GM23248 (cell line): ENCODE data around the gene ZNF445. TPM values are rescaled to one million over a fixed set of nuclear protein-coding genes. Genes with fewer than 3 reads are reported as not detected.

Experiments
- DNase-seq: peaks from one replicate; pipeline ENCODE4 v3.0.0-alpha.2; 2015
- H2AFZ ChIP-seq: fragments of 200-600 bp; sonication (generic); 2 replicates; pipeline ENCODE4 v1.6.1; 2016; ENCODE audit warnings: antibody characterized with exemption
- H3F3A ChIP-seq: fragments of 200-600 bp; sonication (generic); 2 replicates; pipeline ENCODE4 v1.6.1; 2016; ENCODE audit warnings: mild to moderate bottlenecking, antibody characterized with exemption, mixed run types; ENCODE audit not compliant: insufficient read depth
- H3K27ac ChIP-seq: fragments of 200-600 bp; sonication (generic); 2 replicates; pipeline ENCODE4 v1.5.1; 2016; ENCODE audit warnings: mild to moderate bottlenecking
- H3K27me3 ChIP-seq: fragments of 200-600 bp; sonication (generic); replicated peaks from 2 replicates; pipeline ENCODE4 v1.6.1; 2016; ENCODE audit warnings: mild to moderate bottlenecking; ENCODE audit not compliant: insufficient read depth
- H3K36me3 ChIP-seq: fragments of 200-600 bp; sonication (generic); 2 replicates; pipeline ENCODE4 v1.6.1; 2016; ENCODE audit warnings: low read depth, mild to moderate bottlenecking
- H3K4me1 ChIP-seq: fragments of 200-600 bp; sonication (generic); 2 replicates; pipeline ENCODE4 v1.6.1; 2016; ENCODE audit warnings: mild to moderate bottlenecking; ENCODE audit not compliant: insufficient read depth
- H3K4me2 ChIP-seq: fragments of 200-600 bp; sonication (generic); one replicate; pipeline ENCODE4 v1.6.1; 2016; ENCODE audit warnings: mild to moderate bottlenecking; ENCODE audit not compliant: unreplicated experiment
- H3K4me3 ChIP-seq: fragments of 200-600 bp; sonication (generic); 2 replicates; pipeline ENCODE4 v1.5.1; 2016; ENCODE audit warnings: mild to moderate bottlenecking
- H3K79me2 ChIP-seq: fragments of 200-600 bp; sonication (generic); 2 replicates; pipeline ENCODE4 v1.6.1; 2016; ENCODE audit warnings: mild to moderate bottlenecking; ENCODE audit not compliant: insufficient read depth
- H3K9ac ChIP-seq: fragments of 200-600 bp; sonication (generic); 2 replicates; pipeline ENCODE4 v1.6.1; 2016; ENCODE audit warnings: mild to moderate bottlenecking
- H3K9me2 ChIP-seq: fragments of 200-600 bp; sonication (generic); 2 replicates; pipeline ENCODE4 v1.6.1; 2016; ENCODE audit warnings: mixed run types, mild to moderate bottlenecking, moderate library complexity; ENCODE audit not compliant: insufficient read depth
- H3K9me3 ChIP-seq: fragments of 200-600 bp; sonication (generic); one replicate; pipeline ENCODE4 v1.6.1; 2017; ENCODE audit warnings: low read depth
- H4K20me1 ChIP-seq: fragments of 200-600 bp; sonication (generic); 2 replicates; pipeline ENCODE4 v1.6.0; 2016; ENCODE audit not compliant: insufficient read depth
- EZH2 ChIP-seq: fragments of 200-600 bp; sonication (generic); IDR thresholded peaks from 2 replicates; pipeline ENCODE4 v1.6.1; 2018; ENCODE audit warnings: antibody characterized with exemption, mild to moderate bottlenecking; ENCODE audit not compliant: insufficient read depth, poor library complexity, severe bottlenecking
- EZH2phosphoT487 ChIP-seq: fragments of 200-600 bp; sonication (generic); IDR thresholded peaks from 2 replicates; pipeline ENCODE4 v1.6.1; 2018; ENCODE audit warnings: antibody characterized with exemption, moderate library complexity, mild to moderate bottlenecking, low read depth; ENCODE audit not compliant: insufficient read depth
- WGBS, 2 experiments: methylation state at CpG; one replicate each; pipeline ENCODE4 v1.1.6; 2015 to 2017; ENCODE audit warnings: low lambda C conversion rate in 2 of 2, low coverage in 1 of 2; ENCODE audit errors: missing lambda C conversion rate in 2 of 2; 5-methylcytosine and 5-hydroxymethylcytosine counted together
- in situ Hi-C: fragments of 300-500 bp; cut with MboI; formaldehyde crosslinking; loops from 2 replicates; pipeline ENCODE4 v1.15.0; 2020
- polyA plus RNA-seq: library from polyadenylated mRNA; unstranded; fragments of >200 nt; fragmentation: Nextera tagmentation; extraction: Ambion mirVana; gene quantifications from 2 replicates; pipeline ENCODE4 v1.2.1, GENCODE V29; 2016
- total RNA-seq: library from RNA; depleted of rRNA; stranded (reverse); fragments of >200 nt; shearing (Covaris generic); gene quantifications from 2 replicates; pipeline ENCODE4 v1.2.3, GENCODE V29; 2014

Gene ZNF445
- total and polyA plus RNA-seq, 2 experiments from 2014 or later: 2.2 to 5.9 TPM

GRCh38 chr3:44446929-44447328 is 30.5 kb downstream of the ZNF445 start:
- Histone ChIP-seq H4K20me1 (no peaks in the 10 kb centered on the region), H3K9me3 (no peaks in the 10 kb centered on the region), H3K9me2 (no peaks in the 10 kb centered on the region), H3K27me3 (no peaks in the 10 kb centered on the region), H3K4me1 (no peaks in the 10 kb centered on the region), H3K4me2 (no peak overlapping the region), H3K27ac (no peak overlapping the region), H3K79me2 (no peaks in the 10 kb centered on the region), H3K4me3 (no peak overlapping the region), H2AFZ (no peak overlapping the region), H3F3A (no peaks in the 10 kb centered on the region), H3K9ac (no peak overlapping the region), H3K36me3 (peaks cover 28% of the 10 kb centered on the region)
- in situ Hi-C loops: no loop called here
- no peak for TF ChIP-seq EZH2
- TF ChIP-seq EZH2phosphoT487: no peak
- WGBS, 2 experiments: 97 to 98% methylated on average over 5 of the region's 5 CpGs
- no peak for DNase-seq

DNA sequence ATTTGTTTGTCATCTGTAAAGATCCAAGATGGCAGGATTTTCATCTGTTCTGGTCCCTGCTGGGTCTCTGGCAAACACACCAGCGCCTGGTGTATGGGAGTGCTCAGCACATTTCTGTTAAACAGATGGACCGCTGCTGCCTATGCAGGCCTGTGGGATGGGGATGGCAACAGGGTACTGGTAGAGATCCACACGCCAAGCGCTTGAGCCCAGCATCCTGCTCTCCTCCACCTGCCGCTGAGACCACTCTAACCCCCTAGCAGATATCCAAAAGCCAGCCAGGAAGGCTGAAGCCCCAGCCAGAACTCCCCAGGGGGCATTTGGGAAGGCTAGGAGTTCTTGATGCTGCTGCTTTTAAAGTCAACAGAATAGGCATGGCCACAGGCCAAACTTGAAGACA is 31.7 kb downstream of the ZNF445 start:
- H3K36me3 ChIP-seq: peaks cover 28% of the 10 kb centered on the region
- no peaks in the 10 kb centered on the region for H3F3A ChIP-seq
- no peaks in the 10 kb centered on the region for H3K4me1 ChIP-seq
- no peak overlapping the region for H3K4me3 ChIP-seq
- H3K79me2 ChIP-seq: no peaks in the 10 kb centered on the region
- in situ Hi-C loops: no loop called here
- no peaks in the 10 kb centered on the region for H3K9me2 ChIP-seq
- no peak overlapping the region for H2AFZ ChIP-seq
- H4K20me1 ChIP-seq: no peaks in the 10 kb centered on the region
- H3K9ac ChIP-seq: no peak overlapping the region
- WGBS, 2 experiments: 96 to 99% methylated on average over 5 of the region's 5 CpGs
- TF ChIP-seq EZH2: no peak
- no peak for TF ChIP-seq EZH2phosphoT487
- H3K4me2 ChIP-seq: no peak overlapping the region
- H3K9me3 ChIP-seq: no peaks in the 10 kb centered on the region
- H3K27ac ChIP-seq: no peak overlapping the region
- no peak for DNase-seq
- H3K27me3 ChIP-seq: no peaks in the 10 kb centered on the region

- DNase-seq: no peak
- H3K4me3 ChIP-seq: no peak overlapping the region
- no peak overlapping the region for H3K27ac ChIP-seq
- in situ Hi-C loops: no loop called here
- H3K9ac ChIP-seq: no peak overlapping the region
- no peak for TF ChIP-seq EZH2phosphoT487
- TF ChIP-seq EZH2: no peak
- H3K79me2 ChIP-seq: no peaks in the 10 kb centered on the region
- WGBS, 2 experiments: 78 to 80% methylated on average over 7 of the region's 7 CpGs
- H2AFZ ChIP-seq: no peak overlapping the region
- no peaks in the 10 kb centered on the region for H3K9me3 ChIP-seq
- peaks cover 28% of the 10 kb centered on the region for H3K36me3 ChIP-seq
- H3F3A ChIP-seq: no peaks in the 10 kb centered on the region
- no peak overlapping the region for H3K4me2 ChIP-seq
- H3K9me2 ChIP-seq: no peaks in the 10 kb centered on the region
- H4K20me1 ChIP-seq: no peaks in the 10 kb centered on the region
- no peaks in the 10 kb centered on the region for H3K4me1 ChIP-seq
- H3K27me3 ChIP-seq: no peaks in the 10 kb centered on the region
Measured at GRCh38 chr3:44444896-44445691, 32.4 kb downstream of the ZNF445 start.

DNA sequence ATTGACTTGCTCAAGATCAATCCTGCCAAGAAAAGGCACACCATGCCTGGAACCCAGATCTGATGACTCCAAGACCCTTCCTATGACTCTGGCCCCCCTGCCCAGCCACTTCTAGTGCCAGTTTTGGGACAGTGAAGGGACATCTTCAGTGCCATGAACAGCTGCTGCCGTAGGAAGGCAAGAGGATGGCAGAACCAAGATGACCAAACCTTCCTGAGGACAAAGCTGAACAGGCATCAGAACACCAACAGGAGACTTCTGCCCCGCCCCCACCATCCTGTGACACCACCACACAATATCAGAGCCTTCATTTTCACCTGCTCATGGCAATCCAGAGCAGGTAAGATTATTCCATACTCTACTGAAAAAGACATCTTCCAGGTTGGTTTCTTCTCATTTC is 33.0 kb downstream of the ZNF445 start:
- TF ChIP-seq EZH2: no peak
- no peak for TF ChIP-seq EZH2phosphoT487
- Histone ChIP-seq H2AFZ (no peak overlapping the region), H3K9ac (no peak overlapping the region), H3K4me1 (no peaks in the 10 kb centered on the region), H4K20me1 (no peaks in the 10 kb centered on the region), H3K4me2 (no peak overlapping the region), H3K79me2 (no peaks in the 10 kb centered on the region), H3K27ac (no peak overlapping the region), H3K4me3 (no peak overlapping the region), H3K36me3 (peaks cover 28% of the 10 kb centered on the region), H3F3A (no peaks in the 10 kb centered on the region), H3K27me3 (no peaks in the 10 kb centered on the region), H3K9me2 (no peaks in the 10 kb centered on the region), H3K9me3 (no peaks in the 10 kb centered on the region)
- in situ Hi-C loops: no loop called here
- 96 to 100% methylated on average over 2 of the region's 2 CpGs for WGBS, 2 experiments
- no peak for DNase-seq
